ENCODE data around the gene RPS3. TPM values are rescaled to one million over a fixed set of nuclear protein-coding genes. Genes with fewer than 3 reads are reported as not detected.

The RPS3 gene
- total RNA-seq, 6 experiments from 2014 or later: 311 to 560 (median 447) TPM

GRCh38 chr11:75400146-75400865 lies 988 bp downstream of the RPS3 start:
- intact Hi-C loops (cut with DNase I): no loop called here
- ATAC-seq (peak in 3 of 4 donors; percentile 14 to 27 (median 19)), DNase-seq (no peak)
- peak overlapping the region; percentile 79 to 91 (median 84) for H3K27ac ChIP-seq
- no peaks in the 10 kb centered on the region for H3K27me3 ChIP-seq
- no peak for TF ChIP-seq POLR2A (IDR thresholded peaks at IDR 0.05)
- TF ChIP-seq, protein P1, sequence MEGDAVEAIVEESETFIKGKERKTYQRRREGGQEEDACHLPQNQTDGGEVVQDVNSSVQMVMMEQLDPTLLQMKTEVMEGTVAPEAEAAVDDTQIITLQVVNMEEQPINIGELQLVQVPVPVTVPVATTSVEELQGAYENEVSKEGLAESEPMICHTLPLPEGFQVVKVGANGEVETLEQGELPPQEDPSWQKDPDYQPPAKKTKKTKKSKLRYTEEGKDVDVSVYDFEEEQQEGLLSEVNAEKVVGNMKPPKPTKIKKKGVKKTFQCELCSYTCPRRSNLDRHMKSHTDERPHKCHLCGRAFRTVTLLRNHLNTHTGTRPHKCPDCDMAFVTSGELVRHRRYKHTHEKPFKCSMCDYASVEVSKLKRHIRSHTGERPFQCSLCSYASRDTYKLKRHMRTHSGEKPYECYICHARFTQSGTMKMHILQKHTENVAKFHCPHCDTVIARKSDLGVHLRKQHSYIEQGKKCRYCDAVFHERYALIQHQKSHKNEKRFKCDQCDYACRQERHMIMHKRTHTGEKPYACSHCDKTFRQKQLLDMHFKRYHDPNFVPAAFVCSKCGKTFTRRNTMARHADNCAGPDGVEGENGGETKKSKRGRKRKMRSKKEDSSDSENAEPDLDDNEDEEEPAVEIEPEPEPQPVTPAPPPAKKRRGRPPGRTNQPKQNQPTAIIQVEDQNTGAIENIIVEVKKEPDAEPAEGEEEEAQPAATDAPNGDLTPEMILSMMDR (IDR thresholded peaks at IDR 0.05): no peak
- H3K9me3 ChIP-seq: no peaks in the 10 kb centered on the region
- peaks cover 4 to 48% (median 29%) of the 10 kb centered on the region in 4 donors for H3K36me3 ChIP-seq
- H3K4me1 ChIP-seq: peaks cover 0 to 17% (median 3%) of the 10 kb centered on the region in 4 donors
- WGBS (ENCODE audit: insufficient coverage, low coverage, low lambda C conversion rate, missing lambda C conversion rate): 11% methylated on average over 11 of the region's 11 CpGs
- H3K4me3 ChIP-seq: peak overlapping the region; percentile 78 to 95 (median 82)

- no peaks in the 10 kb centered on the region for H3K9me3 ChIP-seq
- DNase-seq (no peak), ATAC-seq (no peak)
- peaks cover 8 to 65% (median 37%) of the 10 kb centered on the region in 4 donors for H3K36me3 ChIP-seq
- no peak overlapping the region for H3K27ac ChIP-seq
- H3K4me1 ChIP-seq: peaks cover 0 to 17% (median 3%) of the 10 kb centered on the region in 4 donors
- no peaks in the 10 kb centered on the region for H3K27me3 ChIP-seq
- intact Hi-C loops (cut with DNase I): no loop called here
- 76% methylated on average over 8 of the region's 10 CpGs for WGBS (ENCODE audit: insufficient coverage, low coverage, low lambda C conversion rate, missing lambda C conversion rate)
- TF ChIP-seq, protein P1 (IDR thresholded peaks at IDR 0.05): no peak
- TF ChIP-seq POLR2A (IDR thresholded peaks at IDR 0.05): no peak
- H3K4me3 ChIP-seq: no peak overlapping the region
These were observed 2.9 kb downstream of the RPS3 start for GRCh38 chr11:75402002-75402773.

GRCh38 chr11:75403037-75403436 lies 3.7 kb downstream of the RPS3 start:
- Histone ChIP-seq H3K4me1 (peaks cover 0 to 17% (median 3%) of the 10 kb centered on the region in 4 donors), H3K9me3 (no peaks in the 10 kb centered on the region), H3K27me3 (no peaks in the 10 kb centered on the region), H3K36me3 (peaks cover 8 to 65% (median 37%) of the 10 kb centered on the region in 4 donors), H3K27ac (no peak overlapping the region), H3K4me3 (no peak overlapping the region)
- intact Hi-C loops (cut with DNase I): no loop called here
- DNase-seq (no peak), ATAC-seq (no peak)
- no peak for TF ChIP-seq POLR2A (IDR thresholded peaks at IDR 0.05)
- TF ChIP-seq, protein P1 (IDR thresholded peaks at IDR 0.05): no peak
- 50% methylated on average over 1 of the region's 1 CpG for WGBS (ENCODE audit: insufficient coverage, low coverage, low lambda C conversion rate, missing lambda C conversion rate)

- no peaks in the 10 kb centered on the region for H3K9me3 ChIP-seq
- H3K4me1 ChIP-seq: peaks cover 0 to 17% (median 3%) of the 10 kb centered on the region in 4 donors
- no peak for ATAC-seq
- H3K27ac ChIP-seq: no peak overlapping the region
- 79% methylated on average over 14 of the region's 15 CpGs for WGBS (ENCODE audit: insufficient coverage, low coverage, low lambda C conversion rate, missing lambda C conversion rate)
- DNase-seq: no peak
- peaks cover 8 to 65% (median 37%) of the 10 kb centered on the region in 4 donors for H3K36me3 ChIP-seq
- no peaks in the 10 kb centered on the region for H3K27me3 ChIP-seq
- intact Hi-C loops (cut with DNase I): no loop called here
- no peak for TF ChIP-seq POLR2A (IDR thresholded peaks at IDR 0.05)
- TF ChIP-seq, protein P1 (IDR thresholded peaks at IDR 0.05): no peak
- H3K4me3 ChIP-seq: no peak overlapping the region
These were observed 4.8 kb downstream of the RPS3 start for GRCh38 chr11:75403983-75404658.

All from right lobe of liver (tissue), 6 donors.